LNCAP (cell line): ENCODE measurements around the gene PAX9.

Experiments used
- TF ChIP-seq, protein P1 (sequence below): fragments of 450-650 bp; IDR thresholded peaks from 2 replicates; pipeline ENCODE4 v1.5.1; 2017; ENCODE audit warnings: mild to moderate bottlenecking

Gene PAX9

GRCh38 chr14:36719823-36720222, 58.2 kb downstream of the PAX9 start:
- TF ChIP-seq, protein P1, sequence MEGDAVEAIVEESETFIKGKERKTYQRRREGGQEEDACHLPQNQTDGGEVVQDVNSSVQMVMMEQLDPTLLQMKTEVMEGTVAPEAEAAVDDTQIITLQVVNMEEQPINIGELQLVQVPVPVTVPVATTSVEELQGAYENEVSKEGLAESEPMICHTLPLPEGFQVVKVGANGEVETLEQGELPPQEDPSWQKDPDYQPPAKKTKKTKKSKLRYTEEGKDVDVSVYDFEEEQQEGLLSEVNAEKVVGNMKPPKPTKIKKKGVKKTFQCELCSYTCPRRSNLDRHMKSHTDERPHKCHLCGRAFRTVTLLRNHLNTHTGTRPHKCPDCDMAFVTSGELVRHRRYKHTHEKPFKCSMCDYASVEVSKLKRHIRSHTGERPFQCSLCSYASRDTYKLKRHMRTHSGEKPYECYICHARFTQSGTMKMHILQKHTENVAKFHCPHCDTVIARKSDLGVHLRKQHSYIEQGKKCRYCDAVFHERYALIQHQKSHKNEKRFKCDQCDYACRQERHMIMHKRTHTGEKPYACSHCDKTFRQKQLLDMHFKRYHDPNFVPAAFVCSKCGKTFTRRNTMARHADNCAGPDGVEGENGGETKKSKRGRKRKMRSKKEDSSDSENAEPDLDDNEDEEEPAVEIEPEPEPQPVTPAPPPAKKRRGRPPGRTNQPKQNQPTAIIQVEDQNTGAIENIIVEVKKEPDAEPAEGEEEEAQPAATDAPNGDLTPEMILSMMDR, result no peak

DNA sequence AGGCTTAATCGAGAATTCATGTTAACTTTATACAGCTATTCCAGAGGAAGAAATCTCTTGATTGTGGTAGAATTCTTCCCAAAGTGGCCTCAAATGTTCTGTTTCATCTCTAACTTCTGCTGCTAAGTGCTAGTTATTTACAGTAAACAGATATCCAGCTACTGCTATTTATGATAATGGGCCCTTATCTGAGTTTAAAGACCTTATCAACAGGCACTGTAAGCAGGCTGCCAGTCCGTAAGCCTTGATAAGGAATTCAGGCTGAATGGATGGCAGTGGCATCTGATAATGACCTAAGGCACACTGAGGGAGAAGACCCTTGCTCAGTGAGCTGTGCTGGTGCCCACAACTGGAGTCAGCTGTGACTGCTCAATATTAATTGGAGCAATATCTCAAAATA, 59.0 kb downstream of the PAX9 start:
- TF ChIP-seq, protein P1, result no peak

DNA sequence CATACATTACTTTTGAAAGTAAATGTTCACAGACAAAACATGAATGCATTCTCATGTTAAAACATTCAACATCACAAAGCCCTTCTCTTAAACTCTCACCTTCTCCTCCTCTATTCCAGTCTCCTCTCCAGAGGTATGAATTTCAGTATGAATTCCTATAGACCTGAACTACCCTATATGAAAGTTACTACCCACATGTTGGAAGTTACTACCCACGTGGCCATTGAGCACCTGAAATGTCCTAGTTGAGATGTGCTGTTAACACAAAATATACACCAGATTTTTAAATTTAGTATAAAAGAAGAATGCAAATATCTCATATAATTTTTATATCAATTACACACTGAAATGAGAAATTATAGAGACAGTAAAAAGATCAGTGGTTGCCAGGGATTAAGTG, 60.2 kb downstream of the PAX9 start:
- TF ChIP-seq, protein P1, result no peak

DNA sequence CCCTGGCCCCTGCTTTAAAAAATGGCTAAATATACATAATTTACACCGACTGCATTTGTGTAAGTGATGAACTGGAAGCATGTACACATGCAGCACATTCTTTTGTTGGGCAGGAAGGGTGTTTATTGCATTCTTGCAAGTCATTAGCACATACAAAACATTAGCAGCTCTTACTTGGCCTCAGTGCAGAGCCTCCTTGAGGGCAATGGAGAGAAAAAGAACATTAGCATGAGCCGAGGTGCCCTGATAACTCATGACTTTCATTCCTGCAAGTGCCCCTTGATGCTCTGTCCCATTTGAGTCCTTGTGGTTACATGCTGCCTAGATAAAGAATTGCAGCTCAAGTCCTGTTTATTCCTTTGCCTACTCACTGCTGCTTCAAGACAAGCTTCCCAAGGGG, 61.9 kb downstream of the PAX9 start:
- TF ChIP-seq, protein P1, result no peak

GRCh38 chr14:36724162-36724561, 62.5 kb downstream of the PAX9 start:
- TF ChIP-seq, protein P1, result no peak

DNA sequence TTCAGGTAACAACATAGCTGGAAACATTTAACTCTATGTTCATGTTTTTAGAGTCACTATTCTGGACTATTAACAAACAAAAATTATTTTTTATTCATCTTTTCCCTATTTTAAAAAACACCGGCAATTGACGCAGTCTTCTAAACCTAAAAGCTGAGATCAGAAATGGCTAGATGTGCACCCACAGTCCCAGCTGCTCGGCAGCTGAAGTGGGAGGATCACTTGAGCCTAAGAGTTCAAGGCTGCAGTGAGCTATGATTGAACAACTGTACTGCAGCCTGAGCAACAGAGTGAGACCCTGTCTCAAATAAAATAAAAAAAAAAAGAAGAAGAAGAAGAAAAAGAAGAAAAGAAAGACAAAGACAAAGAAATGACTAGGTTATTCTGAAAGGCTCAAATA, 64.5 kb downstream of the PAX9 start:
- TF ChIP-seq, protein P1, result no peak
